Endothelial cell (in vitro differentiated cells): Measurements from ENCODE around the gene LYG2. TPM values are rescaled to one million over a fixed set of nuclear protein-coding genes. Genes with fewer than 3 reads are reported as not detected.
"Not testable (repeated sequence)": the region's sequence is repeated elsewhere in the genome, so short reads cannot be mapped to it uniquely, and the experiment has no call there.

Experiments used
- DNase-seq: peaks from one replicate; pipeline ENCODE4 v3.0.0; 2021; ENCODE audit warnings: low spot score
- H3K27ac Mint-ChIP-seq: one replicate; pipeline ENCODE4 v1.8.0; 2021; ENCODE audit warnings: mixed read lengths, inconsistent platforms; ENCODE audit not compliant: unreplicated experiment
- H3K27me3 Mint-ChIP-seq: one replicate; pipeline ENCODE4 v1.8.0; 2021; ENCODE audit warnings: mild to moderate bottlenecking, moderate library complexity, mixed read lengths, inconsistent platforms; ENCODE audit not compliant: unreplicated experiment
- H3K36me3 Mint-ChIP-seq: one replicate; pipeline ENCODE4 v1.8.0; 2021; ENCODE audit warnings: mild to moderate bottlenecking, low read depth, mixed read lengths, inconsistent platforms; ENCODE audit not compliant: unreplicated experiment
- H3K4me1 Mint-ChIP-seq: one replicate; pipeline ENCODE4 v1.8.0; 2021; ENCODE audit warnings: mild to moderate bottlenecking, mixed read lengths, inconsistent platforms; ENCODE audit not compliant: unreplicated experiment
- H3K4me3 Mint-ChIP-seq: one replicate; pipeline ENCODE4 v1.8.0; 2021; ENCODE audit warnings: mild to moderate bottlenecking, mixed read lengths, inconsistent platforms; ENCODE audit not compliant: unreplicated experiment
- H3K9me3 Mint-ChIP-seq: one replicate; pipeline ENCODE4 v1.8.0; 2021; ENCODE audit warnings: mixed read lengths, inconsistent platforms; ENCODE audit not compliant: unreplicated experiment
- long read RNA-seq: library from polyadenylated mRNA; unstranded; transcript quantifications from one replicate; pipeline ENCODE4 v2.0.0, GENCODE V29; 2020; ENCODE audit not compliant: unreplicated experiment
- total RNA-seq: library from RNA; stranded (reverse); fragmentation: NEBNext Ultra II Directional; extraction: Animal tissue kit (Norgen Biotek cat#: 25700); gene quantifications from one replicate; pipeline ENCODE4 v1.2.1, GENCODE V29; 2021; ENCODE audit not compliant: unreplicated experiment
- TF ChIP-seq, protein P1 (sequence below): fragments of 200-600 bp; sonication (generic); IDR thresholded peaks from one replicate; pipeline ENCODE4 v1.5.0; 2021; ENCODE audit warnings: antibody characterized with exemption; ENCODE audit not compliant: unreplicated experiment

LYG2 gene, protein sequence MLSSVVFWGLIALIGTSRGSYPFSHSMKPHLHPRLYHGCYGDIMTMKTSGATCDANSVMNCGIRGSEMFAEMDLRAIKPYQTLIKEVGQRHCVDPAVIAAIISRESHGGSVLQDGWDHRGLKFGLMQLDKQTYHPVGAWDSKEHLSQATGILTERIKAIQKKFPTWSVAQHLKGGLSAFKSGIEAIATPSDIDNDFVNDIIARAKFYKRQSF
- 1.7 TPM for total RNA-seq
- long read RNA-seq, partial matches to known transcripts = 0 of 1 reads
- long read RNA-seq, other reads (novel, unspliced or antisense) = 1 of 1 reads

DNA sequence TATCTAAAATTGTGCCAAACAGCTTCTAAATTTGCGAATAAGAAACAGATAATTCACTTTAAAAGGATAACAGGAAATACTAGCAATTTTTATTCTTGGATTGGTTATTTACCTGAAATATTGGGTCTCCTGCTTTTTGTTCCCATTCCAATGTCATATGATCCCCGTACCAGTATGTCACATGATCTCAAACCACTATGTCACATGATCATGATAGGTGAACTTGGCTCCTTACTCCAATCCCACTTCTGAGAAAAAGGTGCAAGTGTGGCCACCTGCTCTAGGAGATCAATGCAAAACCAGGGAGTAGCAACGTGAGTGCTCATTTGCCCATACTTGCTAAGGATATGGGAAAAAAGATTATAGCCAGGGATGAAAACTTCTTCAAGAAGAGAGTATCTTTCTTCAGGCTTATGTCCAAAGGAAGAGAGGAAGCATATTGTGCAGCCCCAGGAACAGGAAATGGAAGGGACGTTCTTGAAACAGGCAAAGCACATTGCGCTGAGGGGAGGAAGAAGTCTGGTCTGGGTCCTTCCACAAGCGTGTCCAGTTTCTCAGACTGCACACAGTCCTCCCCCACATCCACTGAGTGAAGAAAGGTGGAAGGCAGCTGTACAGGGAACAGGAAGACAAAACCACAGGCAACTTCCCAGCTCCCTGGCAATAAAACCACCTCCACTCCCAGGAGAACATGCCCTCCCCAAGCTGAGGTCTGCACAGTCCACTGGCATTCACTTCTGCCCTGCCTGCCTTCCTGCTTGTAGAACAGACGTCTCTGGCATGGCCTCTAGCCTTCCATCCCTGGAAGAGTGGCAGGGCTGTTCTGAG is at the start of gene LYG2:
Gene LYG2, minus strand, starts transcription at position 176 of the 828 bp plus-strand sequence. CDS start 1,406 bp downstream, outside the sequence.
- DNase-seq = peak; percentile 16
- Mint-ChIP-seq H3K36me3 (peaks cover 4% of the 10 kb centered on the region), H3K27me3 (no peaks in the 10 kb centered on the region), H3K4me1 (peaks cover 10% of the 10 kb centered on the region), H3K4me3 (no peak within 1 kb of the TSS), H3K9me3 (peaks cover 5% of the 10 kb centered on the region), H3K27ac (peak within 1 kb of the TSS; percentile 27)
- TF ChIP-seq, protein P1, sequence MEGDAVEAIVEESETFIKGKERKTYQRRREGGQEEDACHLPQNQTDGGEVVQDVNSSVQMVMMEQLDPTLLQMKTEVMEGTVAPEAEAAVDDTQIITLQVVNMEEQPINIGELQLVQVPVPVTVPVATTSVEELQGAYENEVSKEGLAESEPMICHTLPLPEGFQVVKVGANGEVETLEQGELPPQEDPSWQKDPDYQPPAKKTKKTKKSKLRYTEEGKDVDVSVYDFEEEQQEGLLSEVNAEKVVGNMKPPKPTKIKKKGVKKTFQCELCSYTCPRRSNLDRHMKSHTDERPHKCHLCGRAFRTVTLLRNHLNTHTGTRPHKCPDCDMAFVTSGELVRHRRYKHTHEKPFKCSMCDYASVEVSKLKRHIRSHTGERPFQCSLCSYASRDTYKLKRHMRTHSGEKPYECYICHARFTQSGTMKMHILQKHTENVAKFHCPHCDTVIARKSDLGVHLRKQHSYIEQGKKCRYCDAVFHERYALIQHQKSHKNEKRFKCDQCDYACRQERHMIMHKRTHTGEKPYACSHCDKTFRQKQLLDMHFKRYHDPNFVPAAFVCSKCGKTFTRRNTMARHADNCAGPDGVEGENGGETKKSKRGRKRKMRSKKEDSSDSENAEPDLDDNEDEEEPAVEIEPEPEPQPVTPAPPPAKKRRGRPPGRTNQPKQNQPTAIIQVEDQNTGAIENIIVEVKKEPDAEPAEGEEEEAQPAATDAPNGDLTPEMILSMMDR = no peak

DNA sequence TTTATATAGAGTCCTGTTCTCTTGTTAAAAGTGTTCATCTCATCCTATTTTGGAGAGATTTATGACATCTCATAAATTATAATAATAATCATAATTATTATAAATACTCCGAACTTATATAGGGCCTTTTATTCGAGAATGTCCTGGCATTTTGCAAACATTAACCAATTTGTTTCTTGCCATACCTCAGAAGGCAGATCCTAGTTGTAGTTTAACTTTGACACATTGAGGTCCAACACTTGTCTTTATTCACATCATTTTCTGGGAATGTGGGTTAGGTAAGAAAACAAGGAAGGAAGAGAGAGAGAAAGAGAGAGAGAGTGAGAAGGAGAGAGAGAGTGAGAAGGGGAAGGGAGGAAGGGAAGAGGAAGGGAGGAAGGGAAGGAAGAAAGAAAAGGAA is 45.6 kb upstream of the LYG2 start, which contains the start of gene LYG1:
Gene LYG1, minus strand, starts transcription at position 101 of the 400 bp plus-strand sequence. CDS start 5,527 bp downstream, outside the sequence.
- H3K36me3 Mint-ChIP-seq, H3K4me1 Mint-ChIP-seq, DNase-seq, H3K9me3 Mint-ChIP-seq, H3K4me3 Mint-ChIP-seq, H3K27ac Mint-ChIP-seq, H3K27me3 Mint-ChIP-seq: not testable (repeated sequence)

DNA sequence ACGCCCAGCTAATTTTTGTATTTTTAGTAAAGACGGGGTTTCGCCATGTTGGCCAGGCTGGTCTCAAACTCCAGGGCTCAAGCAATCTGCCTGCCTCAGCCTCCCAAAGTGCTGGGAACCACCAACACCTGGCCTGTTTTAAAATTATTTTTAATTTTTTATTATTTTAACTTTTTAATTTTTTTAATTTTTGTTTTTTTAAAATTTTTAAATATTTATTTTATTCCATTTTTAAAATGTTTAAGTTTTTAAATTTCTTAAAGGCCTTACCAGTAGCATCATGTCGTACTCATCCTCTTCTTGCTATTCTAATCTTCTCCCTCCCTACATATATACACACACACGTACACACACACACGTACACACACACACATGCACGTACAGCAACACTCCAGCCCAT is 44.1 kb upstream of the LYG2 start:
- TF ChIP-seq, protein P1 = no peak
- H3K4me1 Mint-ChIP-seq = peaks cover 2% of the 10 kb centered on the region

DNA sequence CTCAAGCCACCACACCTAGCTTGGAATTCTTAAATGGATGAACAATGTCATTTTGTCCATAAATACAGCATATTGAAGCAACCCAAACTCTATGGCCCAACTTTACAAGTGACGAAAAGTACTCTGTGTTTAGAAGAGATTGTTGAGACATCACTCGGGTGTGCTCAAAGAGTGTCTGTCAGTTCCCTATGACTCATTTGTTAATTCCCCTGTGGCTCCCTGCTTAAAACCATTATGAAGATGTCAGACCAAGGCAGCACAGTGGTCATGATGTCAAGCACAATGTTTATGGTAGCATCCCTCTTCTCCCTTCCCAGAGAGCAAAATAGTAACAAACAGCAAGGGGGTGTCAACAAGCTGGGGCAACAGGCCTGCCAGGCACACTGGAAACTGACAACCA is 42.5 kb upstream of the LYG2 start:
- no peak for DNase-seq
- TF ChIP-seq, protein P1 = no peak
- H3K9me3 Mint-ChIP-seq = peaks cover 4% of the 10 kb centered on the region
- no peak overlapping the region for H3K27ac Mint-ChIP-seq
- H3K4me3 Mint-ChIP-seq = no peak overlapping the region
- H3K27me3 Mint-ChIP-seq = no peaks in the 10 kb centered on the region
- peaks cover 4% of the 10 kb centered on the region for H3K36me3 Mint-ChIP-seq
- peaks cover 2% of the 10 kb centered on the region for H3K4me1 Mint-ChIP-seq

More for the DNA sequence above, 44.1 kb upstream of the LYG2 start:
- Mint-ChIP-seq H3K27me3 (peaks cover 3% of the 10 kb centered on the region), H3K27ac (no peak overlapping the region), H3K4me3 (no peak overlapping the region), H3K36me3 (peaks cover 4% of the 10 kb centered on the region), H3K9me3 (peaks cover 4% of the 10 kb centered on the region)
- no peak for DNase-seq

DNA sequence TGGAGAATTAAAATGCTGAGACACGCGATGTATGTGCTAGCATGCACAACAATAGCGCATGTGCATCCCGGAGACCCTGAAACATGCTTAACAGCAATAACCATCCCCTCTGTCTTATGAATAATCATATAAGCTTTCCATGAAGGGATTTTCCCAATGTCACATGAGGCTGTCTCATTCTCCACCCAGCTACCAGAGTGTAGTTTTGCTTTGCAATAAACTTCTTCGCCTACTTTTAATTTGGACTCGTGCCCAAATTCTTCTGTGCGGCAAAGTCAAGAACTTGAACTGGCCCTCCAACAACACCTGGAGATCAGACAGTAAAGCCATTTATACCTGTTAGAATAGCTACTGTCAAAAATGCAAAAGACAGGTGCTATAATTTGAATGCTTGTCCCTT is 30.1 kb upstream of the LYG2 start:
- Mint-ChIP-seq H3K36me3 (peaks cover 9% of the 10 kb centered on the region), H3K4me1 (peaks cover 7% of the 10 kb centered on the region), H3K27ac (no peak overlapping the region), H3K27me3 (no peaks in the 10 kb centered on the region), H3K9me3 (no peaks in the 10 kb centered on the region), H3K4me3 (no peak overlapping the region)
- no peak for DNase-seq
- TF ChIP-seq, protein P1 = no peak
